ENCODE measurements around the gene PIGQ. TPM values are rescaled to one million over a fixed set of nuclear protein-coding genes. Genes with fewer than 3 reads are reported as not detected.

The PIGQ gene
- 30.3 to 41.5 TPM (median 38.5 TPM) in 5 replicates for total RNA-seq (2022; extraction: Qiagen RNA extraction; ENCODE audit: low read depth)

DNA sequence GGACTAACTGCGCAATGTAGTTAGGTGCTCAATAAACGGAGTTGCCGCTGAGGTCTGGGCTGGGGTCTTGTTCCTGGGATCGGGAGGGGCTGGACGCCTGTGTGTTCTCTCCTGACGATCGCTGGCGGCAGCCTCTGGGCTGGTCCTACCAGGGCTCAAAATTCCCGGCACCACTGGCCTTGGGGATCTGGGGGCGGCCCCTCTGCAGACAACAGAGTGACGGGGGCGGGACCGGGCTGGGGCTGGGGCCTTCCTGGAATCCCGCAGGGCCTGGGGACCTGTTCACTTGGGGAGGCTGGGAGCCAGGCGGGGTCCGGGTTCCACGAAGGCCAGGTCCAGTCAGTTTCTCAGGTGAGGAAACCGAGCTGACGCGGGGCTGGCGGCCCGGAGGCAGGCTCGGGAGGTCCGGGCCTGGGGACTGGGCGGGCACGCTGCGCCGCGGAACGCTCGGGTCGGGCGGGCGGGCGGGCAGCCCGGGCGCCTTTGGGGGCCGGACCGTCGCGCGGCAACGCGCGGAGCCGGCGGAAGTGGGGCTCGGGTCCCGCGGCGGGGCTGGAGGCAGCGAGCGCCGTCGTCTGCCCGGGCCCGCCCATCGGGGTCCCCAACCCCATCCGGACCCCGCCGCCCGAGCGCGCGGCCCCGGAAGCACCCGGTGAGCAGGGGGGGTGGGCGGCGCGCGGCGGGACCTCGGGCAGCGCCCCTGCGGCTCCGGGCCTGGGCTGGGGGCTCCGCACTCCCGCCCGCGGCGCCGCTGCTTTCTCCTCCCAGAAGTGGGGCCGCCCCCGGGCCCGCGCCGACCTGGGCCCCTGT lies at the start of gene PIGQ:
TSS of gene PIGQ (plus strand) at position 524 of the 810 bp plus-strand sequence. CDS start 4,107 bp downstream, outside the sequence.

DNA sequence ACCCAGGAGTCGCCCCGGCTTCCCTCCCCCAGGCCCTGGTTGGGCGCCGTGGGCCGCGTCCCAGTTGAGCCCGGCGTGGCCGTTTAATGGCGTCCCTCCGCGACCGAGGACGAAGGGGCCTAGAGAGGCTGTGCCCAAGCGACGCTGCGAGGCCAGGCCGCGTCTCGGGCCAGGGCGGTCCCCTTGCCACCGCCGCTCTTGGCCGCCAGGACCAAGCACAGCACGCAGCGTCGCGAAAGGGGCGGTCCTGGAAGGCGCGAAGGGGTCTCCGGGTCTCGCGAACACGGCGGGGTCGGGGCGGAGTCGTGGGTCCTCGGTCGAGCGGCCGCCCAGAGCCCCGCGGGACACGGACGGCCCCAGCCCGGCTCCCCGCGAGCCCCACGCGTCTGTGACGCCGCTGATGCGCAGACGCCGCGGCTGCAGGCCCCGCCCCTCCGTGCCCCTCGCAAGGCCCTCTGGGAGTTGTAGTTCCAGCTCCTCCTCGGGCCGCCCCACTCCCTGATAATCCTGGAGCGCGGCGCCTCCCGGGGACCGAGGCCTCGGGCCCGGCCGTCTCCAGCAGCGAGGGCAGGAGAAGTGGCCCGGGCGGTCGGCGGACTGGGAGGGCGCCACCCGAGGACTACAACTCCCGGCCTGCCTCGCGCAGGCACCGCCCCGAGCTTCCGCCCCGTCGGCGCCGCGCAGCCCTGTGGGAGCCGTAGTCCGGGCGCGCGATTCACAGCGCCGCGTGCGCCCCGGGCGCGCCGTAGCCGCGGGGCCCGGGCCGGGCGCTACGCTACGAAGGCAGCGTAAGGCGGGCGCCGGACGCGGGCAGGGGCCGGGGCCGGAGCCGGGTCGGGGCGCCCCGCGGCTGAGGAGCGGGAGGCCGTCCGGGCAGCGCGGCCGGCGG lies 42.5 kb upstream of the PIGQ start, which contains the start of gene CAPN15:
TSS of gene CAPN15 (plus strand) at position 698 of the 889 bp plus-strand sequence. CDS start 19,127 bp downstream, outside the sequence.

GRCh38 chr16:560204-560700 lies 9.5 kb upstream of the PIGQ start, which contains the start of gene PRR35:
PRR35 (plus strand) TSS chr16:560394; CDS start chr16:563295, 2,901 bp downstream.

GRCh38 chr16:566475-567372 lies 3.0 kb upstream of the PIGQ start, which contains the start of gene NHLRC4:
NHLRC4 (plus strand) TSS chr16:567005; CDS start chr16:568048, 1,043 bp downstream.

DNA sequence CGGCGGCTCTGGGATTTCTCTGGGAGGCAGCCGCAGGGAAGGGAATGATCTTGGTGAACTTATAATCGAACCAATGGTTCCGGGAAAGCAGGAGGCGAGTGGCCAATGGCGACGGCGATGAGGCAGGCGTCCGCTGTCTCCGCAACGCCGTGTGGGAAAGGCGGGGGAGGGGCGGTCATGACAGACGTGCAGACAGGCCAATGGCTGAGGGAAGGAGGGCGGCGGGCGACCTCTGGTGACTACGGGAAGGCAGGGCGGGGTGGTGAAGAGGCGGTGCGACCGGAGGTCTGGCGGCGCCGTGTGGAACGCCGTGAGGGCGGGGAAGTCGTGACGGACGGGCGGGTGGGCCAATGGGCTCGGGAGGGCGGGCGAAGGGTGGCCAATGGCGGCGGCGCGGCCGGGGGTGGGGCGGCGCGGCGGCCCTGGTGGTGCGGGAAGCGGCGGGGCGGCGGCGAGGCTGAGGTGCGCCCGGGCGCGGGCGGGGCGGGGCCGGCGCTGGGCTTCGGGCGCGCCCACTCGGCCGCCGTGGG lies 20.0 kb downstream of the PIGQ start, which contains the start of gene RAB40C:
TSS of gene RAB40C (plus strand) at position 409 of the 530 bp plus-strand sequence. CDS start 226 bp downstream, outside the sequence.

DNA sequence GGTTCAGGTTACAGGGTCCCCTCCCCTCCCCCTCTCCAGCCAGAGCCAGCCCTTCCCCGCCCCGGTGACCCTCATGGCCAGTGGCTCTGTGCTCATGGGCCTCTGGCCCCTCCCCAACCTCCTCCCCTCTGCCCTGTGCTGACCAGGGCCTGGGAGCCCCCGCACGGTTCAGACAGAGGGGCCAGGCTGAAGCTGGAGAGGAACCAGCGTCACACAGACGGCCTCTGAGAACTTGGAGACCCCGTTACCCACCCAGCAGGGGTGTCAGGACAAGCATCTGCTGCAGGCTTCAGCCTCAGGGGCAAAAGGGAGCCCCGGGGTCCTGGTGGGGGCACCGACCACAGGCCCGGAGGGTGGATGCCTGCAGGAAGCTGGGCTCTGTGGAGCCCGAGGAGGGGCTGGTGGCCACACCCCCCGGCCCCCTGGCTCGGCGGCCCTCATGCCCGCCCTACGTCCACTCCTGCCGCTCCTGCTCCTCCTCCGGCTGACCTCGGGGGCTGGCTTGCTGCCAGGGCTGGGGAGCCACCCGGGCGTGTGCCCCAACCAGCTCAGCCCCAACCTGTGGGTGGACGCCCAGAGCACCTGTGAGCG lies 61.1 kb downstream of the PIGQ start, which contains the start of gene WFIKKN1:
TSS of gene WFIKKN1 (plus strand) at position 171 of the 591 bp plus-strand sequence. CDS start at position 440, 269 bp downstream.

Other genes starting within 250 kb of the PIGQ start
- 32.2 to 34.8 TPM (median 32.4 TPM) in 5 replicates for gene AXIN1, start 217.2 kb upstream of the PIGQ start, total RNA-seq (2022; extraction: Qiagen RNA extraction; ENCODE audit: low read depth)
- gene MRPL28, start 199.4 kb upstream of the PIGQ start, total RNA-seq (2022; extraction: Qiagen RNA extraction; ENCODE audit: low read depth) = 115 to 140 TPM (median 129 TPM) in 5 replicates
- 25.3 to 40.1 TPM (median 34.7 TPM) in 5 replicates for gene PGAP6, start 188.0 kb upstream of the PIGQ start, total RNA-seq (2022; extraction: Qiagen RNA extraction; ENCODE audit: low read depth)
- gene NME4, start 172.8 kb upstream of the PIGQ start, total RNA-seq (2022; extraction: Qiagen RNA extraction; ENCODE audit: low read depth) = 293 to 451 TPM (median 381 TPM) in 5 replicates
- gene DECR2, start 168.1 kb upstream of the PIGQ start, total RNA-seq (2022; extraction: Qiagen RNA extraction; ENCODE audit: low read depth) = 23.0 to 28.9 TPM (median 24.7 TPM) in 5 replicates
- 20.0 to 23.1 TPM (median 21.7 TPM) in 5 replicates for gene RAB11FIP3, start 144.3 kb upstream of the PIGQ start, total RNA-seq (2022; extraction: Qiagen RNA extraction; ENCODE audit: low read depth)
- 53.0 to 84.9 TPM (median 71.0 TPM) in 5 replicates for gene CAPN15, start 42.3 kb upstream of the PIGQ start, total RNA-seq (2022; extraction: Qiagen RNA extraction; ENCODE audit: low read depth)
- gene PRR35, start 9.6 kb upstream of the PIGQ start, total RNA-seq (2022; extraction: Qiagen RNA extraction; ENCODE audit: low read depth) = 0.05 to 0.17 TPM (median 0.09 TPM) in 5 replicates
- 0.15 to 0.30 TPM (median 0.21 TPM) in 5 replicates for gene NHLRC4, start 3.0 kb upstream of the PIGQ start, total RNA-seq (2022; extraction: Qiagen RNA extraction; ENCODE audit: low read depth)
- gene RAB40C, start 20.1 kb downstream of the PIGQ start, total RNA-seq (2022; extraction: Qiagen RNA extraction; ENCODE audit: low read depth) = 12.6 to 20.4 TPM (median 17.2 TPM) in 5 replicates
- gene WFIKKN1, start 61.0 kb downstream of the PIGQ start, total RNA-seq (2022; extraction: Qiagen RNA extraction; ENCODE audit: low read depth) = 0.13 to 0.23 TPM (median 0.16 TPM) in 5 replicates
- gene METTL26, start 66.3 kb downstream of the PIGQ start, total RNA-seq (2022; extraction: Qiagen RNA extraction; ENCODE audit: low read depth) = 85.8 to 135 TPM (median 124 TPM) in 5 replicates
- gene MCRIP2, start 71.9 kb downstream of the PIGQ start, total RNA-seq (2022; extraction: Qiagen RNA extraction; ENCODE audit: low read depth) = 25.3 to 44.8 TPM (median 38.3 TPM) in 5 replicates
- 17.8 to 36.9 TPM (median 28.9 TPM) in 5 replicates for gene WDR90, start 79.4 kb downstream of the PIGQ start, total RNA-seq (2022; extraction: Qiagen RNA extraction; ENCODE audit: low read depth)
- 64.2 to 95.4 TPM (median 87.5 TPM) in 5 replicates for gene RHOT2, start 98.2 kb downstream of the PIGQ start, total RNA-seq (2022; extraction: Qiagen RNA extraction; ENCODE audit: low read depth)
- 0.75 to 1.6 TPM (median 1.4 TPM) in 5 replicates for gene RHBDL1, start 105.7 kb downstream of the PIGQ start, total RNA-seq (2022; extraction: Qiagen RNA extraction; ENCODE audit: low read depth)
- gene STUB1, start 110.4 kb downstream of the PIGQ start, total RNA-seq (2022; extraction: Qiagen RNA extraction; ENCODE audit: low read depth) = 91.8 to 121 TPM (median 114 TPM) in 5 replicates
- 67.9 to 83.7 TPM (median 77.0 TPM) in 5 replicates for gene JMJD8, start 114.4 kb downstream of the PIGQ start, total RNA-seq (2022; extraction: Qiagen RNA extraction; ENCODE audit: low read depth)
- gene WDR24, start 120.4 kb downstream of the PIGQ start, total RNA-seq (2022; extraction: Qiagen RNA extraction; ENCODE audit: low read depth) = 4.7 to 6.4 TPM (median 6.0 TPM) in 5 replicates
- 1.5 to 2.9 TPM (median 2.5 TPM) in 5 replicates for gene FBXL16, start 135.8 kb downstream of the PIGQ start, total RNA-seq (2022; extraction: Qiagen RNA extraction; ENCODE audit: low read depth)
- gene METRN, start 145.2 kb downstream of the PIGQ start, total RNA-seq (2022; extraction: Qiagen RNA extraction; ENCODE audit: low read depth) = 79.7 to 194 TPM (median 166 TPM) in 5 replicates
- gene ANTKMT, start 151.2 kb downstream of the PIGQ start, total RNA-seq (2022; extraction: Qiagen RNA extraction; ENCODE audit: low read depth) = 26.6 to 61.4 TPM (median 50.6 TPM) in 5 replicates
- gene CCDC78, start 156.5 kb downstream of the PIGQ start, total RNA-seq (2022; extraction: Qiagen RNA extraction; ENCODE audit: low read depth) = 3.6 to 6.4 TPM (median 5.5 TPM) in 5 replicates
- gene HAGHL, start 157.1 kb downstream of the PIGQ start, total RNA-seq (2022; extraction: Qiagen RNA extraction; ENCODE audit: low read depth) = 15.6 to 20.5 TPM (median 17.4 TPM) in 5 replicates
- gene CIAO3, start 171.0 kb downstream of the PIGQ start, total RNA-seq (2022; extraction: Qiagen RNA extraction; ENCODE audit: low read depth) = 18.9 to 25.8 TPM (median 23.7 TPM) in 5 replicates
- gene MSLN, start 190.8 kb downstream of the PIGQ start, total RNA-seq (2022; extraction: Qiagen RNA extraction; ENCODE audit: low read depth) = 2.1 to 2.5 TPM (median 2.2 TPM) in 5 replicates
- gene RPUSD1, start 218.4 kb downstream of the PIGQ start, total RNA-seq (2022; extraction: Qiagen RNA extraction; ENCODE audit: low read depth) = 34.1 to 56.4 TPM (median 47.4 TPM) in 5 replicates
- gene CHTF18, start 218.7 kb downstream of the PIGQ start, total RNA-seq (2022; extraction: Qiagen RNA extraction; ENCODE audit: low read depth) = 13.3 to 26.7 TPM (median 24.8 TPM) in 5 replicates
- not detected in 5 replicates for gene GNG13, start 230.8 kb downstream of the PIGQ start, total RNA-seq (2022; extraction: Qiagen RNA extraction; ENCODE audit: low read depth)